Gastrocnemius medialis (tissue), 4 donors: ENCODE results near the gene EGR4. TPM values are rescaled to one million over a fixed set of nuclear protein-coding genes. Genes with fewer than 3 reads are reported as not detected.

Experiments used
- ATAC-seq, 2 donors: fragments of 150-250 bp; one replicate each; pipeline ENCODE4 v1.9.1; 2016
- DNase-seq, 2 donors: peaks; one replicate each; pipeline ENCODE4 v3.0.0-alpha.2; 2019
- H3K27ac ChIP-seq, 4 donors: fragments of 200-600 bp; sonication (generic); 1 replicate in 1 of 4; 2 replicates in 3 of 4; pipeline ENCODE4 v1.5.1; 2016 to 2018; ENCODE audit warnings: mild to moderate bottlenecking in 2 of 4, moderate library complexity in 1 of 4
- H3K27me3 ChIP-seq, 3 donors: fragments of 200-600 bp; sonication (generic) in 2 of 3; 1 replicate in 1 of 3; 2 replicates in 2 of 3; pipeline versions ENCODE4 v1.5.1 to v1.6.0; 2016 to 2019; ENCODE audit warnings: mild to moderate bottlenecking in 1 of 3, moderate library complexity in 1 of 3
- H3K36me3 ChIP-seq, 2 donors: fragments of 200-600 bp; sonication (generic) in 1 of 2; one replicate each; pipeline ENCODE4 v1.5.1; 2017 to 2018
- H3K4me1 ChIP-seq, 2 donors: fragments of 200-600 bp; sonication (generic) in 1 of 2; one replicate each; pipeline ENCODE4 v1.5.1; 2016 to 2017; ENCODE audit warnings: mild to moderate bottlenecking in 2 of 2
- H3K4me3 ChIP-seq, 4 donors: fragments of 200-600 bp; sonication (generic) in 3 of 4; 1 replicate in 1 of 4; 2 replicates in 3 of 4; pipeline ENCODE4 v1.5.1; 2016 to 2019; ENCODE audit warnings: mild to moderate bottlenecking in 2 of 4
- H3K9me3 ChIP-seq, 3 donors: fragments of 200-600 bp; sonication (generic) in 2 of 3; 1 replicate in 1 of 3; 2 replicates in 2 of 3; pipeline ENCODE4 v1.5.1; 2016 to 2019
- POLR2A ChIP-seq, 2 donors: fragments of 450-650 bp; IDR thresholded peaks; one replicate each; pipeline ENCODE4 v1.6.1; 2017; ENCODE audit warnings: antibody characterized with exemption in 2 of 2, mild to moderate bottlenecking in 2 of 2, moderate library complexity in 2 of 2
- in situ Hi-C, 4 donors: fragments of 200-750 bp; cut with MboI; loops; one replicate each; pipeline versions ENCODE4 v1.15.0 to v1.8.0; 2017; ENCODE audit warnings: low sequenced_read_pairs in 4 of 4
- intact Hi-C: fragments of 100-400 bp; cut with DNase I; formaldehyde crosslinking; loops from one replicate; pipeline ENCODE4 v1.15.1; 2023; ENCODE audit warnings: low total_unique reads
- total RNA-seq, 4 donors: library from RNA; depleted of rRNA; stranded (reverse); fragments of >200 nt; gene quantifications; one replicate each; pipeline versions ENCODE4 v1.1.0 to v1.2.3, GENCODE V29; 2016
- TF ChIP-seq, protein P1 (sequence below), 5 experiments: fragments of 450-650 bp in 3 of 5; fragments of 200-600 bp in 2 of 5; sonication (generic) in 2 of 5; IDR thresholded peaks in 4 of 5; conservative IDR thresholded peaks in 1 of 5; 1 replicate in 4 of 5; 2 replicates in 1 of 5; pipeline ENCODE4 v1.5.1; 2016 to 2019; ENCODE audit warnings: antibody characterized with exemption in 5 of 5, mild to moderate bottlenecking in 3 of 5, moderate library complexity in 3 of 5

EGR4 gene
- total RNA-seq, 4 donors from 2014 or later = not detected

DNA sequence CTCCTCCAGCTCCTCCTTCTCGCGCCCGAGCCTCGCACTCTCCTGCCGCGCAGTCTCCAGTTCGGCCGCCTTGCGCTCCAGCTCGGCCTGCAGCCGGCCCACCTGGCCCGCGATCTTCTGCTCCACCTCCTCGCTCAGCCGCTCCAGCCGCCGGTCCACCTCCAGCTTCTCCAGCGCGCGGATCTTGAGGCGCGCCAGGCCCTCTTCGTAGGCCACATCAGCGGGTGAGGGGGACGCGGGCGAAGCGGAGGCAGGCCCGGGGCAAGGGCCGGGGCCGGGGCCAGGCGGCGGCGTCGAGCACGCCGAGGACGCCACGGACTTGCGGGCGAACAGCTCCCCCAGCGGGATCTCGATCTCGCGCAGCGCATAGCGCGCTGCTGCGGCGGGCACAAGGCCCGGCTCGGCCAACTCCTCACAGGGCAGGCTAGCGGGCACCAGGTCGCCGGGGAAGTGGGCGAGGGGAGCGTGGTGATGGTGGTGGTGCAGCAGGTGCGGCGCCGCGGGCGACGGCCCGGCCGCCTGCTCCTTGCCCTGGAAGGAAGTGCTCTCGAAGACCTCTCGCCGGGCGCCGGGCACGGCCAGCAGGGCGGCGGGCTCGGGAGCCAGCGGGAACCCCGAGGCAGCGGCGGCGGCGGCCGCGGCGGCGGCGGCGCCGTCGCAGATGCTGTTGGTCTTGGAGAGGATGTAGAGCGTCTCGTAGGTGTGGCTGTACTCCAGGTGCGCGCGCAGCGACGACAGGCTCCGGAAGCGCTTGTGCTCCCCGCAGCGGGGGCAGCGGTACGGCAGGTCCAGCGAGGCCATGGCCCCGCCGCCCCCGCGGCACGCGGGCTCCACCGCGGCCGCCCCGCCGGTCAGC is 24.3 kb downstream of the EGR4 start:
- no peaks in the 10 kb centered on the region for H3K9me3 ChIP-seq
- H3K4me3 ChIP-seq = peak overlapping the region in 3 of 4 donors; percentile 7 to 34 (median 27)
- no peaks in the 10 kb centered on the region for H3K36me3 ChIP-seq
- intact Hi-C loops (no loop called here), in situ Hi-C loops (no loop called here)
- no peaks in the 10 kb centered on the region for H3K4me1 ChIP-seq
- no peak for TF ChIP-seq POLR2A (IDR thresholded peaks at IDR 0.05)
- TF ChIP-seq, protein P1, sequence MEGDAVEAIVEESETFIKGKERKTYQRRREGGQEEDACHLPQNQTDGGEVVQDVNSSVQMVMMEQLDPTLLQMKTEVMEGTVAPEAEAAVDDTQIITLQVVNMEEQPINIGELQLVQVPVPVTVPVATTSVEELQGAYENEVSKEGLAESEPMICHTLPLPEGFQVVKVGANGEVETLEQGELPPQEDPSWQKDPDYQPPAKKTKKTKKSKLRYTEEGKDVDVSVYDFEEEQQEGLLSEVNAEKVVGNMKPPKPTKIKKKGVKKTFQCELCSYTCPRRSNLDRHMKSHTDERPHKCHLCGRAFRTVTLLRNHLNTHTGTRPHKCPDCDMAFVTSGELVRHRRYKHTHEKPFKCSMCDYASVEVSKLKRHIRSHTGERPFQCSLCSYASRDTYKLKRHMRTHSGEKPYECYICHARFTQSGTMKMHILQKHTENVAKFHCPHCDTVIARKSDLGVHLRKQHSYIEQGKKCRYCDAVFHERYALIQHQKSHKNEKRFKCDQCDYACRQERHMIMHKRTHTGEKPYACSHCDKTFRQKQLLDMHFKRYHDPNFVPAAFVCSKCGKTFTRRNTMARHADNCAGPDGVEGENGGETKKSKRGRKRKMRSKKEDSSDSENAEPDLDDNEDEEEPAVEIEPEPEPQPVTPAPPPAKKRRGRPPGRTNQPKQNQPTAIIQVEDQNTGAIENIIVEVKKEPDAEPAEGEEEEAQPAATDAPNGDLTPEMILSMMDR (IDR thresholded peaks at IDR 0.05 in 4 of 5, conservative IDR thresholded peaks at IDR 0.05 in 1 of 5) = no peak
- DNase-seq = no peak
- peak in 1 of 2 donors; percentile 18 for ATAC-seq
- peaks cover 42 to 47% (median 45%) of the 10 kb centered on the region in 3 donors for H3K27me3 ChIP-seq
- H3K27ac ChIP-seq = no peak overlapping the region

- DNase-seq (no peak), ATAC-seq (no peak)
- Histone ChIP-seq H3K36me3 (no peaks in the 10 kb centered on the region), H3K27me3 (peaks cover 42 to 47% (median 45%) of the 10 kb centered on the region in 3 donors), H3K9me3 (no peaks in the 10 kb centered on the region), H3K27ac (no peak overlapping the region), H3K4me3 (no peak overlapping the region), H3K4me1 (no peaks in the 10 kb centered on the region)
- in situ Hi-C loops (no loop called here), intact Hi-C loops (no loop called here)
- TF ChIP-seq, protein P1 (IDR thresholded peaks at IDR 0.05 in 4 of 5, conservative IDR thresholded peaks at IDR 0.05 in 1 of 5) = no peak
- no peak for TF ChIP-seq POLR2A (IDR thresholded peaks at IDR 0.05)
These were observed 24.9 kb downstream of the EGR4 start for GRCh38 chr2:73268366-73268829.

- ATAC-seq = no peak
- DNase-seq = no peak
- no peak for TF ChIP-seq POLR2A (IDR thresholded peaks at IDR 0.05)
- TF ChIP-seq, protein P1 (IDR thresholded peaks at IDR 0.05 in 4 of 5, conservative IDR thresholded peaks at IDR 0.05 in 1 of 5) = no peak
- Histone ChIP-seq H3K27ac (no peak overlapping the region), H3K9me3 (no peaks in the 10 kb centered on the region), H3K4me1 (no peaks in the 10 kb centered on the region), H3K4me3 (no peak overlapping the region), H3K27me3 (peaks cover 42 to 47% (median 45%) of the 10 kb centered on the region in 3 donors), H3K36me3 (no peaks in the 10 kb centered on the region)
- intact Hi-C loops = no loop called here
- in situ Hi-C loops = no loop called here
These were observed 26.3 kb downstream of the EGR4 start for GRCh38 chr2:73267008-73267407.

GRCh38 chr2:73266061-73266901 is 27.1 kb downstream of the EGR4 start:
- intact Hi-C loops (no loop called here), in situ Hi-C loops (no loop called here)
- H3K36me3 ChIP-seq = no peaks in the 10 kb centered on the region
- no peak for TF ChIP-seq POLR2A (IDR thresholded peaks at IDR 0.05)
- TF ChIP-seq, protein P1 (IDR thresholded peaks at IDR 0.05 in 4 of 5, conservative IDR thresholded peaks at IDR 0.05 in 1 of 5) = no peak
- H3K27ac ChIP-seq = no peak overlapping the region
- DNase-seq (no peak), ATAC-seq (no peak)
- H3K27me3 ChIP-seq = peaks cover 42 to 47% (median 45%) of the 10 kb centered on the region in 3 donors
- H3K9me3 ChIP-seq = no peaks in the 10 kb centered on the region
- no peak overlapping the region for H3K4me3 ChIP-seq
- no peaks in the 10 kb centered on the region for H3K4me1 ChIP-seq
